Lower leg skin (tissue), 4 donors: Measurements from ENCODE around the gene ZNF222. TPM values are rescaled to one million over a fixed set of nuclear protein-coding genes. Genes with fewer than 3 reads are reported as not detected.
A peak's percentile ranks its signal among the peaks of the same experiment; 100 is the strongest.

Source experiments
- DNase-seq, 2 donors: peaks; one replicate each; pipeline ENCODE4 v3.0.0-alpha.2; 2019; ENCODE audit warnings: low spot score in 2 of 2
- H3K4me3 ChIP-seq: fragments of 200-600 bp; sonication (generic); 2 replicates; pipeline ENCODE4 v1.5.1; 2017; ENCODE audit warnings: mild to moderate bottlenecking, low read depth; ENCODE audit not compliant: poor library complexity, severe bottlenecking
- CTCF ChIP-seq, 3 donors: fragments of 450-650 bp; IDR thresholded peaks; one replicate each; pipeline ENCODE4 v1.5.1; 2016; ENCODE audit warnings: antibody characterized with exemption in 3 of 3, mild to moderate bottlenecking in 3 of 3, moderate library complexity in 2 of 3
- POLR2A ChIP-seq, 2 donors: fragments of 450-650 bp; IDR thresholded peaks; one replicate each; pipeline ENCODE4 v1.6.1; 2016 to 2017; ENCODE audit warnings: antibody characterized with exemption in 2 of 2, mild to moderate bottlenecking in 1 of 2, moderate library complexity in 1 of 2
- WGBS, 2 donors: methylation state at CpG; one replicate each; pipeline ENCODE4 v1.1.5; 2018; 5-methylcytosine and 5-hydroxymethylcytosine counted together
- intact Hi-C: fragments of 100-400 bp; cut with DNase I; formaldehyde crosslinking; loops from one replicate; pipeline ENCODE4 v1.15.0; 2023; ENCODE audit warnings: low total_unique reads
- total RNA-seq, 4 donors: library from RNA; depleted of rRNA; stranded (reverse); fragments of >200 nt; gene quantifications; one replicate each; pipeline ENCODE4 v1.1.0, GENCODE V29; 2016

ZNF222 gene
- total RNA-seq, 4 donors from 2014 or later: 1.1 to 6.1 (median 2.6) TPM

GRCh38 chr19:44072543-44073401 is 47.6 kb downstream of the ZNF222 start:
- H3K4me3 ChIP-seq: peak overlapping the region; percentile 61
- TF ChIP-seq CTCF (IDR thresholded peaks at IDR 0.05): no peak
- TF ChIP-seq POLR2A (IDR thresholded peaks at IDR 0.05): no peak
- DNase-seq: no peak
- WGBS, 2 donors: 15 to 16% methylated on average over 18 of the region's 18 CpGs
- intact Hi-C loops: no loop called here

GRCh38 chr19:44076325-44076724 is 51.1 kb downstream of the ZNF222 start:
- intact Hi-C loops: no loop called here
- no peak for DNase-seq
- 90 to 94% methylated on average over 2 of the region's 2 CpGs for WGBS, 2 donors
- TF ChIP-seq POLR2A (IDR thresholded peaks at IDR 0.05) (no peak), CTCF (IDR thresholded peaks at IDR 0.05) (no peak)
- H3K4me3 ChIP-seq: no peak overlapping the region

Other genes with a start within 250 kb of the ZNF222 start
- 10 to 100 TPM; 19.9 to 69.5 (median 49.2) TPM for gene KCNN4, start 244.4 kb upstream of the ZNF222 start, total RNA-seq
- 100 to 1,000 TPM in 2 of 4 donors, 10 to 100 TPM in 2; 93.8 to 231 (median 117) TPM for gene LYPD5, start 222.9 kb upstream of the ZNF222 start, total RNA-seq
- 1 to 10 TPM; 4.3 to 9.6 (median 6.3) TPM for gene ZNF283, start 198.1 kb upstream of the ZNF222 start, total RNA-seq
- 1 to 10 TPM in 3 of 4 donors, under 1 TPM in 1; 0.71 to 4.5 (median 2.5) TPM for gene ZNF404, start 141.4 kb upstream of the ZNF222 start, total RNA-seq
- gene ZNF45, start 90.1 kb upstream of the ZNF222 start, total RNA-seq: 10 to 100 TPM in 3 of 4 donors, 1 to 10 TPM in 1; 7.8 to 13.1 (median 11.2) TPM
- gene ZNF221, start 74.2 kb upstream of the ZNF222 start, total RNA-seq: 1 to 10 TPM; 2.5 to 4.3 (median 3.6) TPM
- 10 to 100 TPM in 1 of 4 donors, 1 to 10 TPM in 3; 5.9 to 10.3 (median 8.6) TPM for gene ZNF155, start 41.2 kb upstream of the ZNF222 start, total RNA-seq
- 10 to 100 TPM in 1 of 4 donors, 1 to 10 TPM in 3; 3.1 to 10.6 (median 3.7) TPM for gene ZNF230, start 22.4 kb upstream of the ZNF222 start, total RNA-seq
- 1 to 10 TPM; 4.8 to 9.7 (median 6.7) TPM for gene ZNF223, start 26.7 kb downstream of the ZNF222 start, total RNA-seq
- 1 to 10 TPM; 2.6 to 3.4 (median 3.0) TPM for gene ZNF284, start 46.8 kb downstream of the ZNF222 start, total RNA-seq
- 10 to 100 TPM; 12.5 to 27.1 (median 20.3) TPM for gene ZNF224, start 69.0 kb downstream of the ZNF222 start, total RNA-seq
- gene ZNF225, start 88.0 kb downstream of the ZNF222 start, total RNA-seq: 1 to 10 TPM; 1.5 to 3.3 (median 2.4) TPM
- gene ZNF234, start 116.2 kb downstream of the ZNF222 start, total RNA-seq: 1 to 10 TPM; 5.8 to 8.3 (median 7.1) TPM
- gene ZNF226, start 139.7 kb downstream of the ZNF222 start, total RNA-seq: 10 to 100 TPM; 13.4 to 30.4 (median 19.8) TPM
- 10 to 100 TPM; 10.1 to 15.5 (median 13.4) TPM for gene ZNF227, start 187.2 kb downstream of the ZNF222 start, total RNA-seq
- 1 to 10 TPM in 1 of 4 donors, under 1 TPM in 1, not detected in 2; 0.06 to 1.4 TPM for gene ZNF233, start 234.5 kb downstream of the ZNF222 start, total RNA-seq